SU-DHL-6 (cell line): Measurements from ENCODE around the gene ZNF25.

ENCODE experiments used
- H2AFZ ChIP-seq: fragments of 200-600 bp; sonication (generic); 2 replicates; pipeline ENCODE4 v1.6.1; 2014; ENCODE audit warnings: low read depth, mild to moderate bottlenecking, moderate library complexity, mixed read lengths, antibody characterized with exemption, low read length; ENCODE audit not compliant: severe bottlenecking
- H3F3A ChIP-seq: fragments of 200-600 bp; shearing (Covaris generic); 2 replicates; pipeline ENCODE4 v1.6.0; 2016; ENCODE audit warnings: antibody characterized with exemption, mild to moderate bottlenecking; ENCODE audit not compliant: insufficient read depth
- H3K27ac ChIP-seq: fragments of 200-600 bp; sonication (generic); 2 replicates; pipeline ENCODE4 v1.5.1; 2016; ENCODE audit warnings: low read depth, mild to moderate bottlenecking, low read length, moderate library complexity, mixed read lengths
- H3K27me3 ChIP-seq: fragments of 200-600 bp; sonication (generic), shearing (Covaris generic); 2 replicates; pipeline ENCODE4 v1.6.0; 2014; ENCODE audit warnings: mild to moderate bottlenecking, low read length
- H3K36me3 ChIP-seq: fragments of 200-600 bp; sonication (generic); 2 replicates; pipeline ENCODE4 v1.6.1; 2014; ENCODE audit warnings: mild to moderate bottlenecking, low read length, mixed read lengths
- H3K4me2 ChIP-seq: fragments of 300-600, 200-600 bp; shearing (Covaris generic), sonication (generic); 2 replicates; pipeline ENCODE4 v1.6.0; 2014; ENCODE audit warnings: low read length, low read depth, mild to moderate bottlenecking; ENCODE audit not compliant: poor library complexity, severe bottlenecking
- H3K4me3 ChIP-seq: fragments of 200-600 bp; sonication (generic); 2 replicates; pipeline ENCODE4 v1.5.1; 2014; ENCODE audit warnings: antibody characterized with exemption, low read length, mild to moderate bottlenecking, mixed read lengths; ENCODE audit not compliant: insufficient read depth, poor library complexity, severe bottlenecking
- H3K79me2 ChIP-seq: fragments of 200-600 bp; sonication (generic); 2 replicates; pipeline ENCODE4 v1.6.1; 2014; ENCODE audit warnings: mild to moderate bottlenecking, low read length, moderate library complexity; ENCODE audit not compliant: insufficient read depth
- H3K9ac ChIP-seq: fragments of 200-600 bp; sonication (generic); 2 replicates; pipeline ENCODE4 v1.7.0; 2014; ENCODE audit warnings: mild to moderate bottlenecking, low read length
- H3K9me2 ChIP-seq: fragments of 200-600 bp; sonication (generic); replicated peaks from 2 replicates; pipeline ENCODE4 v1.6.1; 2014; ENCODE audit warnings: low read length; ENCODE audit not compliant: insufficient read depth
- H3K9me3 ChIP-seq: fragments of 200-600 bp; sonication (generic); 2 replicates; pipeline ENCODE4 v1.6.1; 2014; ENCODE audit warnings: low read length, mixed read lengths; ENCODE audit not compliant: insufficient read depth
- H4K20me1 ChIP-seq: fragments of 200-600 bp; sonication (generic); 2 replicates; pipeline ENCODE4 v1.6.1; 2014; ENCODE audit warnings: low read depth, mild to moderate bottlenecking, antibody characterized with exemption, low read length, moderate library complexity, mixed read lengths
- EZH2phosphoT487 ChIP-seq: fragments of 200-600 bp; sonication (generic), shearing (Covaris generic); conservative IDR thresholded peaks from 2 replicates; pipeline ENCODE4 v1.6.1; 2018; ENCODE audit warnings: mild to moderate bottlenecking, antibody characterized with exemption, low read length, moderate library complexity, mixed read lengths
- TF ChIP-seq, protein P1 (sequence below): fragments of 200-600 bp; sonication (generic); IDR thresholded peaks from one replicate; pipeline ENCODE4 v1.5.1; 2017; ENCODE audit warnings: antibody characterized with exemption, mild to moderate bottlenecking, low read length, moderate library complexity; ENCODE audit not compliant: insufficient read depth, poor library complexity, severe bottlenecking

Gene ZNF25

GRCh38 chr10:38010119-38010903 lies 33.9 kb upstream of the ZNF25 start, which contains the start of gene ZNF33A:
ZNF33A (plus strand) TSS chr10:38010675; CDS start chr10:38012342, 1,667 bp downstream.
- no peaks in the 10 kb centered on the region for H3K9me3 ChIP-seq

DNA sequence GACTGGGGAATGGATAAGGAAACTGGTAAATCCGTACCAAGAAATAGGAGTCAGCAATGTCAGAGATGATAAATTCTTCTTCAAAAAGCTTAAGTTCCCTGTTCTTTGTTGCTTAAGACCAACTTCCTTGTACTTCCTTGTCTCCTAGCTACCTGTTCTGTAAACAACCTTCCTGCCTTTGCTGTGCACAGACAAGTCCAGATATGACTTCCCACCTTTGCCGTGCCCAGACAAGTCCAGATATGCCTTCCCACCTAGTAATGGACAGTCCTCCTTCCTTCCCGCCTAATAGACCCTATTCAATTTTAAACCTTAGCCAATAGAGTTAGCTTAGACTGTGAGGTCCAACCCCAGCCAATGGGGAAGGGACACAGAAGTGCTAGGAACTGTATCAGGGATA lies 31.5 kb upstream of the ZNF25 start:
- Histone ChIP-seq H3K4me2 (no peak overlapping the region), H3K4me3 (no peak overlapping the region), H3K27ac (no peak overlapping the region), H3K9me2 (no peaks in the 10 kb centered on the region), H3K79me2 (peaks cover 19% of the 10 kb centered on the region), H3F3A (no peaks in the 10 kb centered on the region), H4K20me1 (no peaks in the 10 kb centered on the region), H3K27me3 (no peaks in the 10 kb centered on the region), H2AFZ (no peak overlapping the region), H3K9ac (no peak overlapping the region), H3K36me3 (no peaks in the 10 kb centered on the region), H3K9me3 (no peaks in the 10 kb centered on the region)
- no peak for TF ChIP-seq EZH2phosphoT487
- TF ChIP-seq, protein P1, sequence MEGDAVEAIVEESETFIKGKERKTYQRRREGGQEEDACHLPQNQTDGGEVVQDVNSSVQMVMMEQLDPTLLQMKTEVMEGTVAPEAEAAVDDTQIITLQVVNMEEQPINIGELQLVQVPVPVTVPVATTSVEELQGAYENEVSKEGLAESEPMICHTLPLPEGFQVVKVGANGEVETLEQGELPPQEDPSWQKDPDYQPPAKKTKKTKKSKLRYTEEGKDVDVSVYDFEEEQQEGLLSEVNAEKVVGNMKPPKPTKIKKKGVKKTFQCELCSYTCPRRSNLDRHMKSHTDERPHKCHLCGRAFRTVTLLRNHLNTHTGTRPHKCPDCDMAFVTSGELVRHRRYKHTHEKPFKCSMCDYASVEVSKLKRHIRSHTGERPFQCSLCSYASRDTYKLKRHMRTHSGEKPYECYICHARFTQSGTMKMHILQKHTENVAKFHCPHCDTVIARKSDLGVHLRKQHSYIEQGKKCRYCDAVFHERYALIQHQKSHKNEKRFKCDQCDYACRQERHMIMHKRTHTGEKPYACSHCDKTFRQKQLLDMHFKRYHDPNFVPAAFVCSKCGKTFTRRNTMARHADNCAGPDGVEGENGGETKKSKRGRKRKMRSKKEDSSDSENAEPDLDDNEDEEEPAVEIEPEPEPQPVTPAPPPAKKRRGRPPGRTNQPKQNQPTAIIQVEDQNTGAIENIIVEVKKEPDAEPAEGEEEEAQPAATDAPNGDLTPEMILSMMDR = no peak

More at GRCh38 chr10:38010119-38010903, 33.9 kb upstream of the ZNF25 start, which contains the start of gene ZNF33A:
- TF ChIP-seq, protein P1 = no peak
- no peak for TF ChIP-seq EZH2phosphoT487
- Histone ChIP-seq H3K27me3 (no peaks in the 10 kb centered on the region), H3K36me3 (peaks cover 10% of the 10 kb centered on the region), H3K79me2 (peaks cover 35% of the 10 kb centered on the region), H3K27ac (peak within 1 kb of the TSS; percentile 91), H3K9me2 (no peaks in the 10 kb centered on the region), H2AFZ (peak within 1 kb of the TSS; percentile 79), H3F3A (no peaks in the 10 kb centered on the region), H3K4me3 (peak within 1 kb of the TSS; percentile 69), H3K9ac (peak within 1 kb of the TSS; percentile 78), H3K4me2 (peak within 1 kb of the TSS; percentile 88), H4K20me1 (no peaks in the 10 kb centered on the region)

GRCh38 chr10:38007551-38007950 lies 31.1 kb upstream of the ZNF25 start:
- Histone ChIP-seq H3K9ac (no peak overlapping the region), H3K27me3 (no peaks in the 10 kb centered on the region), H2AFZ (no peak overlapping the region), H3K79me2 (peaks cover 15% of the 10 kb centered on the region), H3K27ac (no peak overlapping the region), H3K36me3 (no peaks in the 10 kb centered on the region), H3K4me2 (no peak overlapping the region), H4K20me1 (no peaks in the 10 kb centered on the region), H3K4me3 (no peak overlapping the region), H3F3A (no peaks in the 10 kb centered on the region), H3K9me2 (no peaks in the 10 kb centered on the region), H3K9me3 (no peaks in the 10 kb centered on the region)
- TF ChIP-seq, protein P1 = no peak
- no peak for TF ChIP-seq EZH2phosphoT487
